WTC11 (cell line): ENCODE data around the gene LPGAT1.

Source experiments
- CTCF ChIP-seq: fragments of 200-600 bp; IDR thresholded peaks from 2 replicates; pipeline ENCODE4 v1.8.0; 2022; ENCODE audit warnings: antibody characterized with exemption
- FOXK1 ChIP-seq: sonication (generic); formaldehyde crosslinking; IDR thresholded peaks from 2 replicates; pipeline ENCODE4 v1.8.0; 2022; ENCODE audit warnings: mild to moderate bottlenecking, moderate library complexity, missing genetic modification reagents
- IRF1 ChIP-seq: sonication (generic); formaldehyde crosslinking; IDR thresholded peaks from 2 replicates; pipeline ENCODE4 v1.8.0; 2023; ENCODE audit warnings: missing genetic modification reagents
- IRF2 ChIP-seq: sonication (generic); formaldehyde crosslinking; IDR thresholded peaks from 2 replicates; pipeline ENCODE4 v1.8.0; 2022; ENCODE audit warnings: low read depth, missing genetic modification reagents, borderline replicate concordance
- KAT7 ChIP-seq: sonication (generic); formaldehyde crosslinking; IDR thresholded peaks from 2 replicates; pipeline ENCODE4 v1.8.1; 2023; ENCODE audit warnings: missing genetic modification reagents, mild to moderate bottlenecking, borderline replicate concordance
- MXD4 ChIP-seq: fragments of 250-450 bp; sonication (Bioruptor Pico); IDR thresholded peaks from 2 replicates; pipeline ENCODE4 v1.8.0; 2021; ENCODE audit warnings: mild to moderate bottlenecking, moderate library complexity, borderline replicate concordance
- MYBL2 ChIP-seq: sonication (generic); formaldehyde crosslinking; IDR thresholded peaks from 2 replicates; pipeline ENCODE4 v1.8.1; 2023; ENCODE audit warnings: mild to moderate bottlenecking, moderate library complexity, missing genetic modification reagents
- NR3C1 ChIP-seq: sonication (generic); formaldehyde crosslinking; conservative IDR thresholded peaks from 2 replicates; pipeline ENCODE4 v1.8.1; 2023; ENCODE audit warnings: low read depth, mild to moderate bottlenecking, missing genetic modification reagents
- OVOL2 ChIP-seq: fragments of 250-450 bp; sonication (Bioruptor Pico); IDR thresholded peaks from 2 replicates; pipeline ENCODE4 v1.9.0; 2021; ENCODE audit warnings: mild to moderate bottlenecking, borderline replicate concordance
- TF ChIP-seq, protein P1 (sequence below): sonication (generic); formaldehyde crosslinking; IDR thresholded peaks from 2 replicates; pipeline ENCODE4 v1.8.0; 2022; ENCODE audit warnings: mild to moderate bottlenecking, missing genetic modification reagents
- TF ChIP-seq, protein P2 (sequence below): sonication (generic); formaldehyde crosslinking; IDR thresholded peaks from 2 replicates; pipeline ENCODE4 v1.8.0; 2022; ENCODE audit warnings: mild to moderate bottlenecking, missing genetic modification reagents

DNA sequence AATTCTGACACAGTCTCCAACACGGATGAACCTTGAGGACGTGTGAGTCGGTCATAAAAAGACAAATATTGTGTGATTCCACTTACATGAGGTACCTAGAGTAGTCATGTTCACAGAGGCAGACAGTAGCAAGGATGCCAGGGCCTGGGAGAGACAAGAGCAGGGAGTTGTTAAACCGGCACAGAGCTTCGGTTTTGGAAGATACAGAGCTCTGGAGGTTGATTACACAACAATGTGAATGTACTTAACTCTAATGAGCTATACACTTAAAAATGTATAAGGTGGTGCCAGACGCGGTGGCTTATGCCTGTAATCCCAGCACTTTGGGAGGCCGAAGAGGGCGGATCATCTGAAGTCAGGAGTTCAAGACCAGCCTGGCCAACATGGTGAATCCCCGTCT lies 117.3 kb downstream of the LPGAT1 start:
- TF ChIP-seq CTCF: no peak
- TF ChIP-seq, protein P1, sequence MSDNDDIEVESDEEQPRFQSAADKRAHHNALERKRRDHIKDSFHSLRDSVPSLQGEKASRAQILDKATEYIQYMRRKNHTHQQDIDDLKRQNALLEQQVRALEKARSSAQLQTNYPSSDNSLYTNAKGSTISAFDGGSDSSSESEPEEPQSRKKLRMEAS (CRISPR knock-in tag): no peak
- no peak for TF ChIP-seq IRF2 (CRISPR knock-in tag)
- TF ChIP-seq IRF1 (CRISPR knock-in tag): no peak
- TF ChIP-seq FOXK1 (CRISPR knock-in tag): no peak
- TF ChIP-seq, protein P2, sequence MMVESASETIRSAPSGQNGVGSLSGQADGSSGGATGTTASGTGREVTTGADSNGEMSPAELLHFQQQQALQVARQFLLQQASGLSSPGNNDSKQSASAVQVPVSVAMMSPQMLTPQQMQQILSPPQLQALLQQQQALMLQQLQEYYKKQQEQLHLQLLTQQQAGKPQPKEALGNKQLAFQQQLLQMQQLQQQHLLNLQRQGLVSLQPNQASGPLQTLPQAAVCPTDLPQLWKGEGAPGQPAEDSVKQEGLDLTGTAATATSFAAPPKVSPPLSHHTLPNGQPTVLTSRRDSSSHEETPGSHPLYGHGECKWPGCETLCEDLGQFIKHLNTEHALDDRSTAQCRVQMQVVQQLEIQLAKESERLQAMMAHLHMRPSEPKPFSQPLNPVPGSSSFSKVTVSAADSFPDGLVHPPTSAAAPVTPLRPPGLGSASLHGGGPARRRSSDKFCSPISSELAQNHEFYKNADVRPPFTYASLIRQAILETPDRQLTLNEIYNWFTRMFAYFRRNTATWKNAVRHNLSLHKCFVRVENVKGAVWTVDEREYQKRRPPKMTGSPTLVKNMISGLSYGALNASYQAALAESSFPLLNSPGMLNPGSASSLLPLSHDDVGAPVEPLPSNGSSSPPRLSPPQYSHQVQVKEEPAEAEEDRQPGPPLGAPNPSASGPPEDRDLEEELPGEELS (CRISPR knock-in tag): no peak
- TF ChIP-seq KAT7: no peak
- TF ChIP-seq NR3C1 (CRISPR knock-in tag): no peak
- TF ChIP-seq OVOL2: no peak
- no peak for TF ChIP-seq MXD4 (CRISPR knock-in tag)
- no peak for TF ChIP-seq MYBL2 (CRISPR knock-in tag)
